Subcutaneous adipose tissue (tissue), 4 donors: ENCODE results near the gene ZNF800. TPM values are rescaled to one million over a fixed set of nuclear protein-coding genes. Genes with fewer than 3 reads are reported as not detected.

Experiments
- total RNA-seq, 4 donors: library from RNA; depleted of rRNA; stranded (reverse); fragments of >200 nt; gene quantifications; one replicate each; pipeline ENCODE4 v1.1.0, GENCODE V29; 2016
- TF ChIP-seq, protein P1 (sequence below): fragments of 450-650 bp; IDR thresholded peaks from one replicate; pipeline ENCODE4 v1.5.1; 2016; ENCODE audit warnings: low read depth, mild to moderate bottlenecking, control low read depth, antibody characterized with exemption, moderate library complexity

ZNF800 gene
- total RNA-seq, 4 donors from 2014 or later = 31.3 to 57.7 (median 33.1) TPM

DNA sequence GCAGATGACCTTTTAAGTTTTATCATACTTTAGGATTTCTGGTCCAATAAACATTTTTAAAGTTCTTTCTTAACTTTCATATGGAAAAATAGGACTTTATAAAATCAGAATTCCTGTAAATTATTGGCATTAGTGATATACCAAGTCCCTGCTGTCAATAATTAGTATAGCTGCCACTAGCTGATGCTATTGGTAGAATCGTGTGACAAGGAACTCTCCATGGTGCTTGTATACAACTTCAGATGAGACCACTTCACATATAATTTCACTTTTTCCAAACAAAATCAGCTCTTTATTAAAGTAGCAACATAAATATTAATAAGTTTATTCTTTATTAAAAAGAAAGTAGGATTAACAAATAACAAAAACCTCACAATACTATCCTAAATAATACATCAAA lies 49.9 kb downstream of the ZNF800 start:
- TF ChIP-seq, protein P1, sequence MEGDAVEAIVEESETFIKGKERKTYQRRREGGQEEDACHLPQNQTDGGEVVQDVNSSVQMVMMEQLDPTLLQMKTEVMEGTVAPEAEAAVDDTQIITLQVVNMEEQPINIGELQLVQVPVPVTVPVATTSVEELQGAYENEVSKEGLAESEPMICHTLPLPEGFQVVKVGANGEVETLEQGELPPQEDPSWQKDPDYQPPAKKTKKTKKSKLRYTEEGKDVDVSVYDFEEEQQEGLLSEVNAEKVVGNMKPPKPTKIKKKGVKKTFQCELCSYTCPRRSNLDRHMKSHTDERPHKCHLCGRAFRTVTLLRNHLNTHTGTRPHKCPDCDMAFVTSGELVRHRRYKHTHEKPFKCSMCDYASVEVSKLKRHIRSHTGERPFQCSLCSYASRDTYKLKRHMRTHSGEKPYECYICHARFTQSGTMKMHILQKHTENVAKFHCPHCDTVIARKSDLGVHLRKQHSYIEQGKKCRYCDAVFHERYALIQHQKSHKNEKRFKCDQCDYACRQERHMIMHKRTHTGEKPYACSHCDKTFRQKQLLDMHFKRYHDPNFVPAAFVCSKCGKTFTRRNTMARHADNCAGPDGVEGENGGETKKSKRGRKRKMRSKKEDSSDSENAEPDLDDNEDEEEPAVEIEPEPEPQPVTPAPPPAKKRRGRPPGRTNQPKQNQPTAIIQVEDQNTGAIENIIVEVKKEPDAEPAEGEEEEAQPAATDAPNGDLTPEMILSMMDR = no peak

- TF ChIP-seq, protein P1 = no peak
Measured at GRCh38 chr7:127338122-127338521, 54.4 kb downstream of the ZNF800 start.

- TF ChIP-seq, protein P1 = no peak
Measured at GRCh38 chr7:127337581-127337980, 54.9 kb downstream of the ZNF800 start.

GRCh38 chr7:127336458-127336857 lies 56.0 kb downstream of the ZNF800 start:
- TF ChIP-seq, protein P1 = no peak

GRCh38 chr7:127332880-127333279 lies 59.6 kb downstream of the ZNF800 start:
- TF ChIP-seq, protein P1 = no peak

GRCh38 chr7:127330070-127330469 lies 62.4 kb downstream of the ZNF800 start:
- TF ChIP-seq, protein P1 = no peak

GRCh38 chr7:127322832-127323493 lies 69.5 kb downstream of the ZNF800 start:
- TF ChIP-seq, protein P1 = no peak
